Measurements from ENCODE around the gene RIN3.

DNA sequence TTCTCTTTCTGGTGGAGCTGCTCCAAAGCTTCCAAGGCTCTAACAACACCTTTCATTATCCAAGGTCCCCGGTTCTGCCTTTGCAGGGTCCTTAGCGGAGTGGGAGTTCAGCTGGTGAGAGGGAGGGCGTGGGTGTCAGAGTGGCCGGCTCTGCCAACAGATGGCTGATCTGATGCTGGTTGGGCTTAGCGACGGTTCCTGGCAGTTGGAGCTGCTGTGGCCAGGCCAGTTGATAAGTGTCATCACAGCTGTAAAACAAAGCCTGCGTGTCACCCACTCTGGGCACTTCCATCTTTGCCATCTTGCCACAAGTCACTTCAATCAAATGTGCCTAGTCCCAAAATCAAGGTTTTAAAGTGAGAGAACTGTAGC lies 36.3 kb downstream of the RIN3 start:
- TF ChIP-seq, protein P1, sequence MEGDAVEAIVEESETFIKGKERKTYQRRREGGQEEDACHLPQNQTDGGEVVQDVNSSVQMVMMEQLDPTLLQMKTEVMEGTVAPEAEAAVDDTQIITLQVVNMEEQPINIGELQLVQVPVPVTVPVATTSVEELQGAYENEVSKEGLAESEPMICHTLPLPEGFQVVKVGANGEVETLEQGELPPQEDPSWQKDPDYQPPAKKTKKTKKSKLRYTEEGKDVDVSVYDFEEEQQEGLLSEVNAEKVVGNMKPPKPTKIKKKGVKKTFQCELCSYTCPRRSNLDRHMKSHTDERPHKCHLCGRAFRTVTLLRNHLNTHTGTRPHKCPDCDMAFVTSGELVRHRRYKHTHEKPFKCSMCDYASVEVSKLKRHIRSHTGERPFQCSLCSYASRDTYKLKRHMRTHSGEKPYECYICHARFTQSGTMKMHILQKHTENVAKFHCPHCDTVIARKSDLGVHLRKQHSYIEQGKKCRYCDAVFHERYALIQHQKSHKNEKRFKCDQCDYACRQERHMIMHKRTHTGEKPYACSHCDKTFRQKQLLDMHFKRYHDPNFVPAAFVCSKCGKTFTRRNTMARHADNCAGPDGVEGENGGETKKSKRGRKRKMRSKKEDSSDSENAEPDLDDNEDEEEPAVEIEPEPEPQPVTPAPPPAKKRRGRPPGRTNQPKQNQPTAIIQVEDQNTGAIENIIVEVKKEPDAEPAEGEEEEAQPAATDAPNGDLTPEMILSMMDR (IDR thresholded peaks at IDR 0.05) = no peak
- no peak for TF ChIP-seq POLR2A (IDR thresholded peaks at IDR 0.05)
